Glutamatergic neuron (in vitro differentiated cells): ENCODE results near the gene HTD2. TPM values are rescaled to one million over a fixed set of nuclear protein-coding genes. Genes with fewer than 3 reads are reported as not detected.
"Not testable (repeated sequence)": the region's sequence is repeated elsewhere in the genome, so short reads cannot be mapped to it uniquely, and the experiment has no call there.

Source experiments
- DNase-seq: peaks from one replicate; pipeline ENCODE4 v3.0.0; 2022
- H3K27ac Mint-ChIP-seq: one replicate; pipeline ENCODE4 v1.8.0; 2020; ENCODE audit warnings: mild to moderate bottlenecking, mixed read lengths, inconsistent platforms; ENCODE audit not compliant: unreplicated experiment
- H3K27me3 Mint-ChIP-seq: one replicate; pipeline ENCODE4 v1.8.0; 2020; ENCODE audit warnings: mild to moderate bottlenecking, moderate library complexity, mixed read lengths, inconsistent platforms; ENCODE audit not compliant: unreplicated experiment
- H3K36me3 Mint-ChIP-seq: one replicate; pipeline ENCODE4 v1.8.0; 2020; ENCODE audit warnings: mild to moderate bottlenecking, mixed read lengths, inconsistent platforms; ENCODE audit not compliant: unreplicated experiment
- H3K4me1 Mint-ChIP-seq: one replicate; pipeline ENCODE4 v1.8.0; 2020; ENCODE audit warnings: mild to moderate bottlenecking, low read depth, mixed read lengths, inconsistent platforms; ENCODE audit not compliant: unreplicated experiment
- H3K4me3 Mint-ChIP-seq: one replicate; pipeline ENCODE4 v1.8.0; 2020; ENCODE audit warnings: mild to moderate bottlenecking, mixed read lengths, inconsistent platforms; ENCODE audit not compliant: unreplicated experiment
- H3K9me3 Mint-ChIP-seq: one replicate; pipeline ENCODE4 v1.8.0; 2020; ENCODE audit warnings: mild to moderate bottlenecking, moderate library complexity, mixed read lengths, inconsistent platforms; ENCODE audit not compliant: unreplicated experiment
- CTCF ChIP-seq: fragments of 200-600 bp; sonication (generic); IDR thresholded peaks from one replicate; pipeline ENCODE4 v1.5.0; 2021; ENCODE audit not compliant: partially characterized antibody, unreplicated experiment
- total RNA-seq: library from RNA; stranded (reverse); fragmentation: NEBNext Ultra II Directional; extraction: Animal tissue kit (Norgen Biotek cat#: 25700); gene quantifications from one replicate; pipeline ENCODE4 v1.2.1, GENCODE V29; 2021; ENCODE audit not compliant: unreplicated experiment

Gene HTD2
- total RNA-seq, 1 donor from 2014 or later, result 7.4 TPM

DNA sequence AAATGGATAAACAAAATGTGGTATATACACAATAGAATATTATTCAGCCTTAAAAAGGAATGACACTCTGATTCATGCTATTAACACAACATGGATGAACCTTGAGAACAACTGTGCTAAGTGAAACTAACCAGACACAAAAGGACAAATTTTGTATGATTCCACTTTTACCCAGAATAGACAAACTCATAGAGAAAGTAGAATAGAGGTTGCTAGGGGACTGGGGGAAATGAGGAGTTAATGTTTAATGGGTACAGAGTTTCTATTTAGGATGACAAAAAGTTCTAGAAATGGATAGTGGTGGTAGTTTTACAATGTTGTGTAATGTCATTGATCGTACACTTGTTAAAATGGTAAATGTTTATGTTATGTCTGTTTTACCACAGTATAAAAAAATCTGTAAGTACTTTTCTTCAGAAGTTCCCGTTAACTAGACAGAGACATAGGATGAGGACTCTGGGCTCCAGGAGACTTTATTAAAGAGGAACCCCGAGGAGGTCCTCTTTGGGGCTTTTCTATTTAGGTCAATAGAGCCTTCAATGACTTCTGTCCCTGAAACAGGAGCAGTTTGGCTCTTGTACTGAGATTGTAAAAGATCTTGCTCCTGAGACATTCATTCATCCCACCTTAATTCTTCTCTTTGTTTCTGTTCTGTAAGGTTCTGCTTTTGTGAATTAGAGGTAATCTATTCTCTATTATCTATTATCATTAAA, 44.2 kb upstream of the HTD2 start:
- peaks cover 9% of the 10 kb centered on the region for H3K4me1 Mint-ChIP-seq
- H3K36me3 Mint-ChIP-seq, result peaks cover 9% of the 10 kb centered on the region
- no peaks in the 10 kb centered on the region for H3K27me3 Mint-ChIP-seq
- DNase-seq, result no peak
- H3K4me3 Mint-ChIP-seq, result no peak overlapping the region
- H3K27ac Mint-ChIP-seq, result no peak overlapping the region
- no peak for TF ChIP-seq CTCF
- peaks cover 2% of the 10 kb centered on the region for H3K9me3 Mint-ChIP-seq

DNA sequence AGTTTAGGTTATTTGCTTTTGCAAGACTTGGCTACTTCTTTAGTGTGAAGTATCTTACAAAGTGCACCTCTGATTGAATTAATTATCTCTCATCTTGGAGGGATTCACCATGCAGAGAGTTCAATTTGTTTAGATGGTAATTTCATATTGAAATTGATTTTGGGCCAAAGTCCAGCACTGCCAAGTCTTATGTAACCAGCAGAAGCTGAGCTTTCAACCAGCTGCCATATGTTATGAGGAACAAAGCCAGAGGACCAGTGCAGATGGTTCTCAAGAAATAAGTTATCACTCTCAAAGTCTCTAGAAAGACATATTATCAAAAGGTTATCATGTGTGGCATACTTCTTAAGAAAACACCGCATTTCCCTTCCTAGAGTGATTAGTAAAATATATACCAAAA, 39.7 kb upstream of the HTD2 start:
- no peaks in the 10 kb centered on the region for H3K9me3 Mint-ChIP-seq
- no peak overlapping the region for H3K4me3 Mint-ChIP-seq
- peaks cover 3% of the 10 kb centered on the region for H3K4me1 Mint-ChIP-seq
- H3K36me3 Mint-ChIP-seq, result no peaks in the 10 kb centered on the region
- TF ChIP-seq CTCF, result no peak
- no peak overlapping the region for H3K27ac Mint-ChIP-seq
- no peaks in the 10 kb centered on the region for H3K27me3 Mint-ChIP-seq
- DNase-seq, result no peak

DNA sequence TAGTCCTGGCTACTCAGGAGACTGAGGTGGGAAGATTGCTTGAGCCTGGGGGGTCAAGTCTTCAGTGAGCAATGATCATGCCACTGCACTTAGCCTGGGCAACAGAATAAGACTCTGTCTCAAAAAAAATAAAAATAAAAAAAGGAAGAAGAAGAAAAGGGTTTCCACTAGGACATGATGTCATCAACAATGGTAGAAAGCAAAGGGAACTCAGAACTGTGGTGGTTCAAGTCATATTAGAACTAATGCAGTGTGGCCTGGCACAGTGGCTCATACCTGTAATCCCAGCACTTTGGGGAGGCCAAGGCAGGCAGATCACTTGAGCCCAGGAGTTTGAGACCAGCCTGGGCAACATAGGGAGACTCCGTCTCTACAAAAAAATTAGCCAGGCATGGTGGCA, 38.8 kb upstream of the HTD2 start:
- H3K27ac Mint-ChIP-seq, H3K36me3 Mint-ChIP-seq, H3K4me3 Mint-ChIP-seq, DNase-seq, H3K27me3 Mint-ChIP-seq, H3K4me1 Mint-ChIP-seq, H3K9me3 Mint-ChIP-seq: not testable (repeated sequence)

GRCh38 chr3:58269356-58269755, 37.0 kb upstream of the HTD2 start:
- Mint-ChIP-seq H3K36me3 (peaks cover 4% of the 10 kb centered on the region), H3K4me3 (no peak overlapping the region), H3K27me3 (no peaks in the 10 kb centered on the region), H3K4me1 (peaks cover 3% of the 10 kb centered on the region), H3K9me3 (no peaks in the 10 kb centered on the region), H3K27ac (no peak overlapping the region)
- TF ChIP-seq CTCF, result no peak
- no peak for DNase-seq

DNA sequence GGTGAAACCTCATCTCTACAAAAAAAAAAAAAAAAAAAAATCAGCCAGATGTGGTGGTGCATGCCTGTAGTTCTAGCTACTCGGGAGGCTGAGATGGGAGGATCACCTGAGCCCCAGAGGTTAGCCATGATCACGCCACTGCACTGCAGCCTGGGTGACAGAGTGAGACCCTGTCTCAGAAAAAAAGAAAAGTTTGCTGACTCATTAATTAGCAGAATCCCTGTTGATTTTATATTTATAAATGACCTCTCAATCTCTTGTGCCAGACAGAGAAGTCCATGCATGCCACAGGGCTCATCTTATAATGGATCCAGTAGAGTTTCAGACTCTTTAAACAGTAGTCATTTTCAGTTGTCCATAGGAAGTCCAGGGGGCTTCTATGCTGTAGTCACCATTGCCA, 35.8 kb upstream of the HTD2 start:
- no peak for DNase-seq
- no peak for TF ChIP-seq CTCF
- Mint-ChIP-seq H3K27ac (no peak overlapping the region), H3K9me3 (no peaks in the 10 kb centered on the region), H3K4me1 (peaks cover 3% of the 10 kb centered on the region), H3K4me3 (no peak overlapping the region), H3K36me3 (peaks cover 10% of the 10 kb centered on the region), H3K27me3 (no peaks in the 10 kb centered on the region)
